Hepatocyte (in vitro differentiated cells): ENCODE results near the gene DDX11.
"Not testable (repeated sequence)": the region's sequence is repeated elsewhere in the genome, so short reads cannot be mapped to it uniquely, and the experiment has no call there.

Experiments
- CTCF ChIP-seq: fragments of 200-600 bp; sonication (generic); IDR thresholded peaks from 2 replicates; pipeline ENCODE4 v1.5.1; 2016; ENCODE audit warnings: antibody characterized with exemption, mild to moderate bottlenecking; ENCODE audit not compliant: poor library complexity
- EZH2 ChIP-seq: fragments of 200-600 bp; sonication (generic); IDR thresholded peaks from 2 replicates; pipeline ENCODE4 v1.6.1; 2016; ENCODE audit warnings: antibody characterized with exemption, mild to moderate bottlenecking, borderline replicate concordance

DNA sequence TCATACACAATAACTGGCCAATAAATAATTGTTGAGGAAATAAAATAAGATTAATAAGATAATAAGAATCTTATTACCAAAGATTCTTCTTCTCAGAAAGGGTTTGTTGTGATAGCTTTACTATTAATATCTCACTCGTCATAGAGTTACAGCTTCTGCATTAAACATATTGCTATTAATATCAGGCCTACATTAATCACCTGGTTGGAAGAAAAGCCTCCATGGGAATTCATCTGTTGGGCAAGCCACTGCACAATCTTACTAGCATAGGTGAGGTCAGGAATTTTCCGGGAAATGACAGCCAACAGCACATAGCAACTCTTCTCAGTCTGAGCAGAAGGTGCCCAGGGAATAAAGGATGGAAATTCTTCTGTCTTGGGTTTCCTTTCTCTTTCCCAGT, 51.5 kb downstream of the DDX11 start:
- TF ChIP-seq EZH2, CTCF: not testable (repeated sequence)
